ENCODE data around the gene SRSF12.
A peak's percentile ranks its signal among the peaks of the same experiment; 100 is the strongest.

SRSF12 gene

GRCh38 chr6:89122625-89123024 lies 4.8 kb upstream of the SRSF12 start:
- Histone ChIP-seq H3K4me1 (ENCODE audit: insufficient read depth, low read length) (no peaks in the 10 kb centered on the region), H3K9ac (ENCODE audit: low read depth, low read length) (no peak overlapping the region), H3K27ac (ENCODE audit: low read depth, low read length) (no peak overlapping the region), H3K27me3 (ENCODE audit: insufficient read depth, low read length) (peaks cover 22% of the 10 kb centered on the region), H3K36me3 (ENCODE audit: insufficient read depth, low read length) (no peaks in the 10 kb centered on the region), H3K9me3 (ENCODE audit: insufficient read depth, low read depth, low read length) (no peaks in the 10 kb centered on the region), H3K4me3 (ENCODE audit: low read length) (no peak overlapping the region)

GRCh38 chr6:89121934-89122333 lies 4.1 kb upstream of the SRSF12 start:
- WGBS, result 100% methylated on average over 1 of the region's 1 CpG
- Histone ChIP-seq H3K9ac (ENCODE audit: low read depth, low read length) (no peak overlapping the region), H3K27me3 (ENCODE audit: insufficient read depth, low read length) (peaks cover 28% of the 10 kb centered on the region), H3K4me1 (ENCODE audit: insufficient read depth, low read length) (peaks cover 2% of the 10 kb centered on the region; the same call in 1 of the 2 replicates), H3K27ac (ENCODE audit: low read depth, low read length) (no peak overlapping the region), H3K36me3 (ENCODE audit: insufficient read depth, low read length) (no peaks in the 10 kb centered on the region), H3K9me3 (ENCODE audit: insufficient read depth, low read depth, low read length) (no peaks in the 10 kb centered on the region), H3K4me3 (ENCODE audit: low read length) (no peak overlapping the region)

DNA sequence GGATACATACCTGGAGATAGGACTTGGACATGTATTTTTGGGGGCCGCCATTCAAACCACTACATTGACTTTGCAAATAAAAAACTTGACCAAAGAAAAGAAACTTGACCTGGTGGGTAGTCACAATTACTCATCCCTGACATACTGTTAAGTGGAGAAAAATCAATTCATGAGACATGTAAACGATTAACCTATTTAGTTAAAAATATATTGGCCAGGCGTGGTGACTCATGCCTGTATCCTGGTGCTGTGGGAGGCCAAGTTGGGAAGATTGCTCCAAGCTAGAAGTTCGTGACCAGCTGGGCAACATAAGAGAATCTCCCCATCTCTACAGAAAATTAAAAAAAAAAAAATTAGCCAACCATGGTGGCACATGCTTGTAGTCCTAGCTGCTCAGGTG lies 2.5 kb upstream of the SRSF12 start:
- no peak overlapping the region for H3K27ac ChIP-seq (ENCODE audit: low read depth, low read length)
- H3K27me3 ChIP-seq (ENCODE audit: insufficient read depth, low read length), result peaks cover 40% of the 10 kb centered on the region
- peaks cover 7% of the 10 kb centered on the region; the same call in 1 of the 2 replicates for H3K4me1 ChIP-seq (ENCODE audit: insufficient read depth, low read length)
- H3K9ac ChIP-seq (ENCODE audit: low read depth, low read length), result no peak overlapping the region
- H3K36me3 ChIP-seq (ENCODE audit: insufficient read depth, low read length), result no peaks in the 10 kb centered on the region
- H3K9me3 ChIP-seq (ENCODE audit: insufficient read depth, low read depth, low read length), result no peaks in the 10 kb centered on the region
- H3K4me3 ChIP-seq (ENCODE audit: low read length), result no peak overlapping the region
- 91% methylated on average over 4 of the region's 4 CpGs for WGBS

- whole genome bisulfite sequencing, result 80% methylated on average over 8 of the region's 8 CpGs
Measured at GRCh38 chr6:89118931-89119330, 1.1 kb upstream of the SRSF12 start.

GRCh38 chr6:89116702-89117101 lies 1.2 kb downstream of the SRSF12 start:
- 95% methylated on average over 3 of the region's 6 CpGs for WGBS
- Histone ChIP-seq H3K27ac (ENCODE audit: low read depth, low read length) (no peak overlapping the region), H3K4me1 (ENCODE audit: insufficient read depth, low read length) (peaks cover 7% of the 10 kb centered on the region; the same call in 1 of the 2 replicates), H3K4me3 (ENCODE audit: low read length) (peak overlapping the region; percentile 95), H3K9me3 (ENCODE audit: insufficient read depth, low read depth, low read length) (no peaks in the 10 kb centered on the region), H3K9ac (ENCODE audit: low read depth, low read length) (peak overlapping the region; percentile 74; the same call in 1 of the 2 replicates), H3K36me3 (ENCODE audit: insufficient read depth, low read length) (no peaks in the 10 kb centered on the region), H3K27me3 (ENCODE audit: insufficient read depth, low read length) (peaks cover 40% of the 10 kb centered on the region)

More at GRCh38 chr6:89118931-89119330, 1.1 kb upstream of the SRSF12 start:
- H3K9me3 ChIP-seq (ENCODE audit: insufficient read depth, low read depth, low read length), result no peaks in the 10 kb centered on the region
- H3K36me3 ChIP-seq (ENCODE audit: insufficient read depth, low read length), result no peaks in the 10 kb centered on the region
- no peak overlapping the region; the same call in 1 of the 2 replicates for H3K4me3 ChIP-seq (ENCODE audit: low read length)
- H3K27me3 ChIP-seq (ENCODE audit: insufficient read depth, low read length), result peaks cover 40% of the 10 kb centered on the region
- no peak overlapping the region for H3K9ac ChIP-seq (ENCODE audit: low read depth, low read length)
- H3K27ac ChIP-seq (ENCODE audit: low read depth, low read length), result no peak overlapping the region
- peaks cover 7% of the 10 kb centered on the region; the same call in 1 of the 2 replicates for H3K4me1 ChIP-seq (ENCODE audit: insufficient read depth, low read length)

- Histone ChIP-seq H3K9ac (ENCODE audit: low read depth, low read length) (no peak overlapping the region), H3K4me3 (ENCODE audit: low read length) (no peak overlapping the region), H3K36me3 (ENCODE audit: insufficient read depth, low read length) (no peaks in the 10 kb centered on the region), H3K9me3 (ENCODE audit: insufficient read depth, low read depth, low read length) (no peaks in the 10 kb centered on the region), H3K27ac (ENCODE audit: low read depth, low read length) (no peak overlapping the region), H3K27me3 (ENCODE audit: insufficient read depth, low read length) (peaks cover 12% of the 10 kb centered on the region), H3K4me1 (ENCODE audit: insufficient read depth, low read length) (peaks cover 4% of the 10 kb centered on the region; the same call in 1 of the 2 replicates)
- WGBS, result 90% methylated on average over 9 of the region's 9 CpGs
Measured at GRCh38 chr6:89111933-89112332, 5.9 kb downstream of the SRSF12 start.

DNA sequence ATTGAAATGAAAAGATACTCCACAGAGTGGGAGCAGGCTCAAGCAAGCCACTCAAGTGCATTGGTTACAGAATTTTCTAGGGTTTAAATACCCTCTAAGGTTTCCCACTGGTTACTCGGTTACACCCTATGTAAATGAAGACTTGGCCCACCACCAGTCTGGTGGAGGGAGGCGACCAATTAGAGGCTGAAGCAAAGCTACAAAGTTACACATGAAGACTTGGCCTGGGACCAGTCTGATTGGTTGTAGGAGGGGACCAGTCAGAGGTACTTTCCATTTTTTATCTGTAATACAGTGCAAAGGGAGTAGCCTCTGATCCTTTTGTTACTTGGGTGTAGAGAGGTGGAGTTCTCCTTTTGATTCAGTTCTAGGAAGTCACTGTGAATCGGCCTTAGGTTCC lies 7.6 kb downstream of the SRSF12 start:
- Histone ChIP-seq H3K4me1 (ENCODE audit: insufficient read depth, low read length) (no peaks in the 10 kb centered on the region), H3K9me3 (ENCODE audit: insufficient read depth, low read depth, low read length) (no peaks in the 10 kb centered on the region)
- 90% methylated on average over 3 of the region's 3 CpGs for WGBS

GRCh38 chr6:89100114-89100513 lies 17.8 kb downstream of the SRSF12 start:
- Histone ChIP-seq H3K9ac (ENCODE audit: low read depth, low read length) (no peak overlapping the region), H3K27ac (ENCODE audit: low read depth, low read length) (no peak overlapping the region), H3K4me3 (ENCODE audit: low read length) (no peak overlapping the region), H3K4me1 (ENCODE audit: insufficient read depth, low read length) (no peaks in the 10 kb centered on the region), H3K36me3 (ENCODE audit: insufficient read depth, low read length) (peaks cover 30% of the 10 kb centered on the region), H3K27me3 (ENCODE audit: insufficient read depth, low read length) (no peaks in the 10 kb centered on the region), H3K9me3 (ENCODE audit: insufficient read depth, low read depth, low read length) (no peaks in the 10 kb centered on the region)
- WGBS, result 94% methylated on average over 2 of the region's 2 CpGs

More for the DNA sequence above, 7.6 kb downstream of the SRSF12 start:
- Histone ChIP-seq H3K27ac (ENCODE audit: low read depth, low read length) (no peak overlapping the region), H3K9ac (ENCODE audit: low read depth, low read length) (no peak overlapping the region), H3K27me3 (ENCODE audit: insufficient read depth, low read length) (no peaks in the 10 kb centered on the region), H3K4me3 (ENCODE audit: low read length) (no peak overlapping the region), H3K36me3 (ENCODE audit: insufficient read depth, low read length) (peaks cover 5% of the 10 kb centered on the region)

GRCh38 chr6:89098461-89098860 lies 19.4 kb downstream of the SRSF12 start:
- no peaks in the 10 kb centered on the region for H3K4me1 ChIP-seq (ENCODE audit: insufficient read depth, low read length)
- no peak overlapping the region for H3K9ac ChIP-seq (ENCODE audit: low read depth, low read length)
- H3K27me3 ChIP-seq (ENCODE audit: insufficient read depth, low read length), result no peaks in the 10 kb centered on the region
- no peaks in the 10 kb centered on the region for H3K9me3 ChIP-seq (ENCODE audit: insufficient read depth, low read depth, low read length)
- 96% methylated on average over 7 of the region's 8 CpGs for WGBS
- H3K27ac ChIP-seq (ENCODE audit: low read depth, low read length), result no peak overlapping the region
- no peak overlapping the region for H3K4me3 ChIP-seq (ENCODE audit: low read length)
- peaks cover 21% of the 10 kb centered on the region for H3K36me3 ChIP-seq (ENCODE audit: insufficient read depth, low read length)

DNA sequence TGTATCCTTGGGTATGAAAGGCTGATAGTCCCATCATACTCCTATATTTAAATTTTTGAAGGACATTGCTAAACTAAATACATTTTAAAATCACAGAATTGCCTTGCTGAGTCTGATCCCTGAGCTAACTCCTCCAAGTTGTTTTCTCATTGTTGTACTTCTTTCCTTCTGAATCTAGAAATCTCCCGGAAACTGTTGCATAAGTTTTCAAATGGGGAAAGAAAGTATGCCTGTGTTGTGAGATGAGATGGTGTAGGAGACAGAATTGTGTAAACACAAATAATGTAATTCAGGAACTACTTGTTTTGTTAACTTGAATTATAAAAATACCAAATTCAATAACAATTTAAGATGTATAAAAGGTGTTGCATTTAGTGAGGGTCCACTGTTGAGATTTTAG lies 30.0 kb downstream of the SRSF12 start:
- no peaks in the 10 kb centered on the region for H3K9me3 ChIP-seq (ENCODE audit: insufficient read depth, low read depth, low read length)
- H3K4me1 ChIP-seq (ENCODE audit: insufficient read depth, low read length), result peaks cover 33% of the 10 kb centered on the region
- H3K27ac ChIP-seq (ENCODE audit: low read depth, low read length), result no peak overlapping the region
- H3K9ac ChIP-seq (ENCODE audit: low read depth, low read length), result no peak overlapping the region
- peaks cover 19% of the 10 kb centered on the region for H3K36me3 ChIP-seq (ENCODE audit: insufficient read depth, low read length)
- WGBS, result 100% methylated on average over 1 of the region's 1 CpG
- no peaks in the 10 kb centered on the region for H3K27me3 ChIP-seq (ENCODE audit: insufficient read depth, low read length)
- H3K4me3 ChIP-seq (ENCODE audit: low read length), result no peak overlapping the region

DNA sequence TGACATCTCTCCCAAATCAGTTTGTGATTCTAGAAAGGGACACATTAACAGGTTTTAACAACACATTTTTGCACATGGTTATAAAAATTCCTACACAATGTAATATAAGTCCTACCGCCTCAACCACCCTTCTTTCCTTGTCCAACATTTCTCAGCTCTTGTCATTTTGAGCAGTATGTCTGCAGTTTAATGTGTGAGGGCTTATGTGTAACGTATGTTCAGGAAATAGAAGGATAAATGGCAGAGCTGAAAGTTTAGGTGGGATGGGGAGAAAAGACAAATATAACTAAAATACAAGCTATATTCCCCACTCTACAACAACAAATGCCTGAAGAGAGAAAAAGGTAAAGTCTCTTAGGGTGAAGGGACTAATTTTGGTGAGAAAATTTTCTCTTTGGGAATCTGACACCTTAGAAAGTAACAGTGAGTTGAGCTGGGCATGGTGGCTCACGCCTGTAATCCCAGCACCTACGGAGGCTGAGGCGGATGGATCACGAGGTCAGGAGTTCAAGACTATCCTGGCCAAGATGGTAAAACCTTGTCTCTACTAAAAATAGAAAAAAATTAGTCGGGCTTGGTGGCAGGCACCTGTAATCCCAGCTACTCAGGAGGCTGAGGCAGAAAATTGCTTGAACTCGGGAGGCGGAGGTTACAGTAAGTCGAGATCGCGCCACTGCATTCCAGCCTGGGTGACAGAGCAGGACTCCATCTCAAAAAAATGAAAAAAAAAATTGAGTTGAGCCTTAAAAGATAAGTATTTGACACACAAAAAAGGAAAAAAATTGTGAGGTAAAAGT lies 32.3 kb downstream of the SRSF12 start:
- WGBS, result 87% methylated on average over 11 of the region's 12 CpGs
- H3K36me3 ChIP-seq (ENCODE audit: insufficient read depth, low read length), result peaks cover 19% of the 10 kb centered on the region
- no peaks in the 10 kb centered on the region for H3K9me3 ChIP-seq (ENCODE audit: insufficient read depth, low read depth, low read length)
- peaks cover 37% of the 10 kb centered on the region for H3K4me1 ChIP-seq (ENCODE audit: insufficient read depth, low read length)
- H3K27ac ChIP-seq (ENCODE audit: low read depth, low read length), result peak overlapping the region; percentile 24; the same call in 1 of the 2 replicates
- H3K9ac ChIP-seq (ENCODE audit: low read depth, low read length), result no peak overlapping the region
- H3K27me3 ChIP-seq (ENCODE audit: insufficient read depth, low read length), result no peaks in the 10 kb centered on the region
- no peak overlapping the region for H3K4me3 ChIP-seq (ENCODE audit: low read length)
